ENCODE results near the gene MATN1.

GRCh38 chr1:30707412-30708360 lies 15.7 kb downstream of the MATN1 start:
- TF ChIP-seq EZH2 (IDR thresholded peaks at IDR 0.05), result no peak
- no peak for TF ChIP-seq POLR2AphosphoS5 (IDR thresholded peaks at IDR 0.05; ENCODE audit: borderline replicate concordance, low read depth, low read length)
